Neural crest cell (in vitro differentiated cells): ENCODE results near the gene FZD2. TPM values are rescaled to one million over a fixed set of nuclear protein-coding genes. Genes with fewer than 3 reads are reported as not detected.

Source experiments
- DNase-seq: peaks from one replicate; pipeline ENCODE4 v3.0.0; 2021; ENCODE audit warnings: low read depth, mixed read lengths, low spot score
- H3K27ac Mint-ChIP-seq: one replicate; pipeline ENCODE4 v1.8.0; 2021; ENCODE audit warnings: mild to moderate bottlenecking, mixed read lengths; ENCODE audit not compliant: unreplicated experiment
- H3K27me3 Mint-ChIP-seq: 2 replicates; pipeline ENCODE4 v1.8.0; 2021; ENCODE audit warnings: low read depth, mild to moderate bottlenecking, mixed read lengths
- H3K36me3 Mint-ChIP-seq: 2 replicates; pipeline ENCODE4 v1.8.0; 2021; ENCODE audit warnings: low read depth, mild to moderate bottlenecking, mixed read lengths
- H3K4me1 Mint-ChIP-seq: 2 replicates; pipeline ENCODE4 v1.8.0; 2021; ENCODE audit warnings: mixed read lengths
- H3K4me3 Mint-ChIP-seq: one replicate; pipeline ENCODE4 v1.8.0; 2021; ENCODE audit warnings: mild to moderate bottlenecking, mixed read lengths
- H3K9me3 Mint-ChIP-seq: 2 replicates; pipeline ENCODE4 v1.8.0; 2021; ENCODE audit warnings: mixed read lengths
- CTCF ChIP-seq: fragments of 200-600 bp; sonication (generic); conservative IDR thresholded peaks from 2 replicates; pipeline ENCODE4 v1.5.0; 2021; ENCODE audit warnings: antibody characterized with exemption, mild to moderate bottlenecking
- total RNA-seq: library from RNA; stranded (reverse); gene quantifications from 2 replicates; pipeline ENCODE4 v1.2.1, GENCODE V29; 2021

The FZD2 gene
- total RNA-seq, 1 donor from 2014 or later = 96.2 TPM

DNA sequence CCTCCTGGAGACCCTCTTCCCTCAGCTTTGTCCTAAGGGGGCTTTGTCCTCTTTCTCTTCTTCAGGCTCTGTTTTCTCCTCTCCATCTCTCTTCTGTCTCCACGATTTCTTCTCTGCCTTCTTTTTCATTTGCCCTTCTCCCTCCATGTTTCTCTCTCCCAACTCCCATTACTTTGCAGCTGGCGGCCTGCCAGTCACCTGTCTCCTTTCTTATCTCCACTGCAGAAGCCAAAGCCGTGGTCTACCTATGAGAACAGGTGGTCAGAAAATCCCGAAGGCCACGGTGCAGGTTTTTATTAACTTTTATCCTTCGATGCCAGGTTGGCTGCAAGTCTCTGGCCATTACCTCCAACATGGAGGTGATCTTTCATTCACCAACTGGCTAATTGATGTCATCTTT, 45.1 kb downstream of the FZD2 start:
- H3K4me3 Mint-ChIP-seq = no peak overlapping the region
- no peak for DNase-seq
- H3K4me1 Mint-ChIP-seq = peaks cover 30% of the 10 kb centered on the region
- no peak for TF ChIP-seq CTCF
- H3K36me3 Mint-ChIP-seq = no peaks in the 10 kb centered on the region
- H3K27me3 Mint-ChIP-seq = no peaks in the 10 kb centered on the region
- H3K9me3 Mint-ChIP-seq = no peaks in the 10 kb centered on the region
- peak overlapping the region; percentile 28 for H3K27ac Mint-ChIP-seq

DNA sequence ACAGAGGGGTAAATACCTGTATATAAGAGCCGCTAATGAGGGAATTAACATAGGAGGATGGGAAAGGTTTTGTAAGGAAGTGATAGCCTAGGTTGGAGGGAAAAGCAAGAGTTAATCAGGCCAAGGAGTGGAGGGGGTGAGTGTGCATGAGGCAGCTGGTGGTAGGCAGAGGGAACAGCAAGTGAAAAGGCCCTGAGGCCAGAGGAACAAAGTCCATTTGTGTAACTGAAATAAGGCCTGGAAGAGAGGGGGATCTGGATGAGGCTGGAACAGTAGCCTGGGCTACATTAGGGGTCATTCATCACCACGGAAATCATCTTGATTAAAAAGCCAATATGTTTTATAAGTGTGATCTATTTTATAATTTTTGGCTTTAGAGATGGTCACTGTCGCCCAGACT, 45.7 kb downstream of the FZD2 start:
- DNase-seq = no peak
- no peak for TF ChIP-seq CTCF
- Mint-ChIP-seq H3K9me3 (no peaks in the 10 kb centered on the region), H3K27ac (no peak overlapping the region), H3K4me3 (no peak overlapping the region), H3K36me3 (no peaks in the 10 kb centered on the region), H3K27me3 (no peaks in the 10 kb centered on the region), H3K4me1 (peaks cover 35% of the 10 kb centered on the region)

GRCh38 chr17:44604116-44604761, 47.0 kb downstream of the FZD2 start:
- Mint-ChIP-seq H3K36me3 (no peaks in the 10 kb centered on the region), H3K4me3 (no peak overlapping the region), H3K9me3 (no peaks in the 10 kb centered on the region), H3K27me3 (no peaks in the 10 kb centered on the region), H3K4me1 (peaks cover 40% of the 10 kb centered on the region), H3K27ac (peak overlapping the region; percentile 43)
- no peak for DNase-seq
- no peak for TF ChIP-seq CTCF

GRCh38 chr17:44604768-44605485, 47.6 kb downstream of the FZD2 start:
- Mint-ChIP-seq H3K36me3 (no peaks in the 10 kb centered on the region), H3K9me3 (no peaks in the 10 kb centered on the region), H3K4me3 (no peak overlapping the region)

DNA sequence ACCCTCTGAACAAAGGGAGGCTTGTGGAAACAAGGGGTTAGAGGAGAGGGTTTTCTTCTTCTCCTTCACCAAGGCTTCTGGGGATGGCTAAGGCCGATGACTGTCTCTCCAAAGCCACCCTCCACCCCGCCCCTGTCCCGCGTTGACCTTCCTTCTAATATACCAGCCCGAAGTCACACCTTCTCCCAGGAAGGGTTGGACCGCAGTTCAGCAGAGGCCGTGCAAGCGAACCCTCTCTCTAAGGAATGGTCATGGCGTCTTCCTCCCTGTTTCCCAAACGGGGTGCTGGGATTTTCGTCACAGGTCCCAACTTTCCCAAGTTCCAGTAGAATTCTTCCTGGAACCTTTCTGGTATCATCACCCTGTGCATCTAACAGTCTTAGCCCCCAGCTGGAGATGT, 49.4 kb downstream of the FZD2 start:
- Mint-ChIP-seq H3K4me1 (peaks cover 31% of the 10 kb centered on the region), H3K27me3 (no peaks in the 10 kb centered on the region), H3K4me3 (no peak overlapping the region), H3K27ac (no peak overlapping the region), H3K9me3 (no peaks in the 10 kb centered on the region), H3K36me3 (no peaks in the 10 kb centered on the region)
- no peak for TF ChIP-seq CTCF
- DNase-seq = no peak

More at GRCh38 chr17:44604768-44605485, 47.6 kb downstream of the FZD2 start:
- no peak for TF ChIP-seq CTCF
- no peak for DNase-seq
- no peaks in the 10 kb centered on the region for H3K27me3 Mint-ChIP-seq
- peaks cover 34% of the 10 kb centered on the region for H3K4me1 Mint-ChIP-seq
- peak overlapping the region; percentile 43 for H3K27ac Mint-ChIP-seq
